SK-MEL-5 (cell line): ENCODE measurements around the gene RNMT. TPM values are rescaled to one million over a fixed set of nuclear protein-coding genes. Genes with fewer than 3 reads are reported as not detected.
"Not testable (repeated sequence)": the region's sequence is repeated elsewhere in the genome, so short reads cannot be mapped to it uniquely, and the experiment has no call there.

Source experiments
- DNase-seq: peaks from one replicate; pipeline ENCODE4 v3.0.0-alpha.2; 2016; ENCODE audit warnings: low read depth, low spot score
- in situ Hi-C: cut with HindIII; loops from 2 replicates; pipeline ENCODE4 v1.10.0; 2016; ENCODE audit warnings: low sequenced_read_pairs, high pct_unique_total_duplicates, low pct_unique_long_range_greater_than_20kb
- total RNA-seq: library from RNA; depleted of rRNA; stranded (reverse); fragments of >200 nt; shearing (Covaris generic); gene quantifications from 2 replicates; pipeline ENCODE4 v1.2.3, GENCODE V29; 2014

RNMT gene
- total RNA-seq, 1 experiment from 2014 or later, result 90.1 TPM

- DNase-seq, result no peak
- in situ Hi-C loops, result no loop called here
Observed at GRCh38 chr18:13720847-13721246, 5.6 kb upstream of the RNMT start.

- no peak for DNase-seq
- in situ Hi-C loops, result no loop called here
Observed at GRCh38 chr18:13725566-13726231, 774 bp upstream of the RNMT start.

DNA sequence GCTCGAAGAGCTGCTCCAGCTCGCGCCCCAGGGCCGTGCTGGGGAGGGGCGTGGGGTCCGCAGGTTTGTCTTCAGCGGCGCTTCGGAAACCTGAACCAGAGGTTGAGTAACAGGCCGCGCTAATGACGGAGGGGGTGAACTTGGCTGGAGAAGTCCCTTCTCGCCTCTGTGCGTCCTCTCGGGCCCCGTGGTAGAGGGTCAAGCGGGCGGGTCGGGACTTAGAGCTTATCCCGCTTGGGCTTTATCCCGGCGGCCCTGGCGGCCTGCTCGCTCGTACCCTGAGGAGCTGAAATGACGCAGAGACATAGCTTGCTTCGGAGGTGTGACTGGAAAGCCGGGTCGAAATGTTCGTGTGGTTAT, 479 bp downstream of the RNMT start:
- peak; percentile 56 for DNase-seq

DNA sequence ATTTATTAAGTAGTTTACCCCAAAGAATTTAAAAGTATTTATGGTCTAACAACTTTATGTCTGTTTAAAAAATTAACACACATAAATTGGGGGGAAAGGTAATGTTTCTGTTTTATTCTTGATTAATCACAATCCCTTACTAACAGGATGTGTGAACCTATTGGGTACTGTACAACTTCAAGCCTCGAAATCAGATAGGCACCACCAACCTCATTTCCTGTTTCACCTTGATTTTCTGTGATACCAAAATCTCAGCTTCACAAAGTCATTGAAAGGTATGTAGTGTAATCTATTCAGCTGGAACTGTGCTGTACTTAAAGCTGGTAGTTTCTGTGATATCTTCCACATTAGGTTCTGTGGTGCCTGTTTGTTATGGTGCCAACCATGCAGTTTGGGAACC, 4.0 kb downstream of the RNMT start:
- in situ Hi-C loops, result no loop called here
- no peak for DNase-seq

More for the DNA sequence above, 479 bp downstream of the RNMT start:
- in situ Hi-C loops, result no loop called here

DNA sequence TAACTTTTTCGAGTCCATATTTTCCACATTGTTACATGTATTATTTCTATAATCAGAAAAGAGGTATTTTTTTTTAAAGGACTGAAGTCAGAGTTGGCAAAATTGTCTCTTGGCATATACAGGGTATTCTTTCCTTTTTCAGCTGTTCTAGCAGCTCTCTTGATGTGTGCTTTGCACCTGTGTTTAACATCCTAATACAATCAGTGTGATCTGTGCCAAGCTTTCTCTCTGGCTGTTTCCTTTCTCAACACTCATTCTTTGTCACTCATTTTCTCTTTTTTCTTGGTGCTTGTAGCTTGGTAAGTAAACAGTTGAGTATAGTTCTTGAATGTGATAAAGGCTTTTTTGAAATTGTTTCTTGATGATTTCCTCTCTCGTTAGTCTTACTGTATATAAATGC, 9.2 kb downstream of the RNMT start:
- no peak for DNase-seq
- in situ Hi-C loops, result no loop called here

- in situ Hi-C loops, result no loop called here
- no peak for DNase-seq
Observed at GRCh38 chr18:13745696-13746095, 19.2 kb downstream of the RNMT start.

GRCh38 chr18:13746633-13747032, 20.2 kb downstream of the RNMT start:
- DNase-seq, result no peak
- in situ Hi-C loops, result no loop called here

GRCh38 chr18:13751599-13751998, 25.1 kb downstream of the RNMT start:
- DNase-seq, in situ Hi-C loops: not testable (repeated sequence)

GRCh38 chr18:13756261-13756660, 29.8 kb downstream of the RNMT start:
- in situ Hi-C loops, result no loop called here
- DNase-seq, result no peak

DNA sequence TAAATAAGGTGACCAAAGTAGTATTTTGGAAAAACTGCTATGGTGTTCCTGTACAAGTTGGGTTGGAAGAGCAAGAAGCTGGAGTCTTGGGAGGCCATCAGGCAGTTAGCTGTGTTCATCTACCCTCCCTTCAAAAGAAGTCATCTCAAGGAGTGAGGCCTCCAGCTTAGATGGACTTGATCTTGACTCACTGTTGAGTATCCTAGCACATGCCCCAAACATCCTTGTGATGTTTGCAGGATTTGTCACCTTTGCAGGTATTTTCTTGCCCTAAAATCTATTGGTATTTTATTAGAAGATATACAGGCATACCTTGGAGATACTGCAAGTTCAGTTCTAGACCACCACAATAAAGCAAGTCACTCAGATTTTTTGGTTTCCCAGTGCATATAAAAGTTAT, 30.2 kb downstream of the RNMT start:
- DNase-seq, result no peak
- in situ Hi-C loops, result no loop called here

- in situ Hi-C loops, result no loop called here
- no peak for DNase-seq
Observed at GRCh38 chr18:13758622-13759021, 32.1 kb downstream of the RNMT start.

GRCh38 chr18:13760047-13760446, 33.6 kb downstream of the RNMT start:
- in situ Hi-C loops, result no loop called here
- DNase-seq, result no peak

DNA sequence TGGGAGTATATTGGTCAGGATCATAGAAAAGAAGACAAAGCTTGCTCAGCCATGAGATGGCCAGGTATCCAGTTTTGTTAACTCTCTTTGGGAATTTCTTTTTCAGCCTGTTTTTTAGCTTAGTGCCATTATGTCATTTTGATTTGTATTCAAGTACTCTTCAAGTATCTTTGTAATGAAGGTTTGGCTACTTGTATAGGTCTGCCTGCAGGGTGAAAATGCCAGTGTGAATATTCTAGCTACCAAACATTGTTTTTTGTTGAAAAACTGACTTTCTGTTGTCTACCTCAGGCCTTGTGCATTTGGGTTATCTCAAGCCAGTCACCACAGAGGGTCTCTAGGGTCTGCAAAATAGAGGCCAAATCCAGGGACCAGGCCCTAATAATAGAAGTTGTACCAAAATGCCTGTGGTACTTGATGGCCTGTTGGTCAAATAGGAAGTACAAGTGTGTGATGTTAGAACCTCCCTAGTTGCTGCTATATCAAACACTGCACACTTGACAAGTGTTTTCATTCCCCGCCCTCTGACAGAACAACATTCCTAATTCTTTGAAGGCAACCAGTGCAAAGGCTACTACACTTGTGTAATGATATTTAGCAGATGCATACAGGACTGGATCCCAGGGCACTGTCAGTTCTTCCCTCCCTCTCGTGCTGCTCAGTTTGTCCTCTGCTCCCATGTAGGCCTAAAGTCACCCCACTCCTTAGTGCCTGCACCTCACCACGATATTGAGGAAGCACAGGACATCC, 36.4 kb downstream of the RNMT start:
- in situ Hi-C loops, result no loop called here
- no peak for DNase-seq

GRCh38 chr18:13775058-13775457, 48.6 kb downstream of the RNMT start:
- DNase-seq, result no peak
- in situ Hi-C loops, result no loop called here

GRCh38 chr18:13791181-13791580, 64.7 kb downstream of the RNMT start:
- no peak for DNase-seq
- in situ Hi-C loops, result no loop called here

DNA sequence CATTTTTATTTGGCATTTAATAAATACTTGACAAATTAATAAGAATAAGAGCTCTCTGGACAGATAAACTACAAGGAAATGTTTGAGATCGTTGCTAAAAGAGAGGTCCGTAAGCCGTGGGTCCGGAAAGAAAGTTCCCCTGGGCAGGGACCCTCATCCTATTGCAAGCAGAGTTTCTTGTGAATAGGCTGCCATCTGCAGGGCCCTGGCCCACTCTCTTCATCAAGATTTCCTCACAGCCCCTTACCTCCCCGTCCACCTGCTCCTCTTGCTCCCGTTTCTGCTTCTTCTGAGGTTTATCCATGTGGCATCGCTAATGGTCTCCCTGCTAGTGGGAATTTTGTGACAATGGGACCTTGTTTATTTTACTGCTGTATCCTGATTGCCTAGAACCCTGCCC, 67.3 kb downstream of the RNMT start:
- in situ Hi-C loops, result no loop called here
- peak; percentile 7 for DNase-seq

DNA sequence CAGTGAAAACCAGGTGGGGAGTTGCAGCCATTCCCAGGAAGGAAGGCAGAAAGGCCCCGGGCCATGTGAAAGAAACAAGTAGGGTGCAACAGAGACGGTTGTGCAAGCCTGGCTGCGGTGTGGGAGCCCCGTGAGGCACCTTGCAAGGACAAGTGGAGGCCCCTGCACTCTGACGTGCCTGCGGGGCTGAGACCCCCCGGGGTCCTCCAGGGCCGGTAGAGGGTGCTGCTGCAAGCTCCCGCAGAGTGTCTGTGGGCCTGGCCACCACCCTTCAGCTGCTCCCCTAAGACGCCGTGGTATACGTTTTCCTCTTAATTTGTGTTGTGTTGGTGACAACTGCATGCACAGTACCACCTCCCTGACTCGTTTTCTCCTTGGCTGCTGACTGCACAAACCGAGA, 70.0 kb downstream of the RNMT start:
- in situ Hi-C loops, result no loop called here
- no peak for DNase-seq

DNA sequence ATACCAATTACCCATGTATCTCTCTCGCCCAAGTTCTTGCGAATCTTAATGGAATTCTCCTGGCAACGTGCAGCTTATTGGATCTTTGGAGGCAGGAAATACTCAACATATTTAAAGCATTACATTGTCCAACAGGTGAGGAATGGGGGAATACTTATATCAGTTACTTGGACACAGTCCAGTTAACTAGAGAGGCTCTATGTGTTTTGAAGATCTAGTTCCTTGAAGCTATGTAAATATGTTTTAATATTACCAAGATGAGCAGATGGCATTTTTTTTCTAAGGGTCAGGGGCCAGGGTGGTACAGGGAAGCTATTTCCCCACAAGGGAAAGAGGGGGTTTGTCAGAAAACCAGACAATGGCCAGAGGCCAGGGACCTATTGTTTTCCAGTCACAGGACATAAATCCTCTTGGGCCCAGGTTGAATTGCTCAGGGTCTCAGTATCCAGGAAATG, 70.7 kb downstream of the RNMT start:
- in situ Hi-C loops, result no loop called here
- no peak for DNase-seq

DNA sequence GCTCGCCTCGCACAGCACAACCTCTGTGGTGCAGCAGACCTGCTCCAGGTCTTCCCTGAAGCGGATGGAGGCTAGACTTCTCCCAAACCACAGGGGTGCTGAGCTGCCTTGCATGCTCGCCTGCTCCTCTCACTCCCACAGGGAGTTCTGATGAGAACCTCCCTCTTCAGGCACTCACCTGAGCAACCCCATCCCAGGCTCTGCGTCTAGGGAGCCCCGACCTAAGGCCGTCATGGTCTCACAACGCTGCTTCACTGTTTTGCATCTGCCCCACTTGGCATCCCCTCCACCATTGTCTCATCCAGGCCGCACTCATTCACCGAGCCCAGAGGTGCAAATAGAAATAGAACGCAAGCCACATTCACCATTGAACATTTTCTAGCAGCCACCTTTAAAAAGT, 72.9 kb downstream of the RNMT start:
- no peak for DNase-seq
- in situ Hi-C loops, result no loop called here
